SJSA1 (cell line): ENCODE data around the gene ENTPD5. TPM values are rescaled to one million over a fixed set of nuclear protein-coding genes. Genes with fewer than 3 reads are reported as not detected.
"Not testable (repeated sequence)": the region's sequence is repeated elsewhere in the genome, so short reads cannot be mapped to it uniquely, and the experiment has no call there.

Experiments used
- DNase-seq, 2 experiments: peaks; one replicate each; pipeline ENCODE4 v3.0.0-alpha.2; 2015 to 2020; ENCODE audit warnings: low spot score in 2 of 2, low read depth in 1 of 2
- H3K27ac ChIP-seq: fragments of 250-450 bp; sonication (Bioruptor Pico); 2 replicates; pipeline ENCODE4 v1.5.1; 2020; ENCODE audit warnings: mild to moderate bottlenecking, moderate library complexity
- H3K27me3 ChIP-seq: fragments of 250-450 bp; sonication (Bioruptor Pico); replicated peaks from 2 replicates; pipeline ENCODE4 v1.5.1; 2020; ENCODE audit warnings: mild to moderate bottlenecking, moderate library complexity
- H3K36me3 ChIP-seq: fragments of 250-450 bp; sonication (Bioruptor Pico); 2 replicates; pipeline ENCODE4 v1.5.1; 2020; ENCODE audit warnings: mild to moderate bottlenecking
- H3K4me1 ChIP-seq: fragments of 250-450 bp; sonication (Bioruptor Pico); replicated peaks from 2 replicates; pipeline ENCODE4 v1.6.1; 2021; ENCODE audit warnings: mild to moderate bottlenecking
- H3K4me3 ChIP-seq: fragments of 250-450 bp; sonication (Bioruptor Pico); 2 replicates; pipeline ENCODE4 v1.5.1; 2020; ENCODE audit warnings: mild to moderate bottlenecking
- H3K9me3 ChIP-seq: fragments of 250-450 bp; sonication (Bioruptor Pico); replicated peaks from 2 replicates; pipeline ENCODE4 v1.5.1; 2020; ENCODE audit warnings: mild to moderate bottlenecking
- total RNA-seq: library from RNA; depleted of rRNA; stranded (reverse); fragments of >200 nt; shearing (Covaris generic); gene quantifications from 2 replicates; pipeline ENCODE4 v1.2.3, GENCODE V29; 2014

The ENTPD5 gene
- total RNA-seq, 1 experiment from 2014 or later, result 9.4 TPM

- Histone ChIP-seq H3K27me3 (no peaks in the 10 kb centered on the region), H3K4me1 (peaks cover 10% of the 10 kb centered on the region), H3K9me3 (no peaks in the 10 kb centered on the region), H3K27ac (no peak overlapping the region), H3K36me3 (peaks cover 4% of the 10 kb centered on the region; the same call in 1 of the 2 replicates), H3K4me3 (no peak overlapping the region)
- DNase-seq, result no peak
Observed at GRCh38 chr14:74022346-74022745, 3.3 kb upstream of the ENTPD5 start.

GRCh38 chr14:74019408-74020137, 485 bp upstream of the ENTPD5 start:
- H3K4me1 ChIP-seq, result peaks cover 10% of the 10 kb centered on the region
- H3K4me3 ChIP-seq, result peak overlapping the region; percentile 82

GRCh38 chr14:74018174-74018585, 908 bp downstream of the ENTPD5 start:
- Histone ChIP-seq H3K36me3 (peaks cover 4% of the 10 kb centered on the region; the same call in 1 of the 2 replicates), H3K27me3 (no peaks in the 10 kb centered on the region), H3K9me3 (no peaks in the 10 kb centered on the region), H3K4me1 (peaks cover 10% of the 10 kb centered on the region), H3K27ac (peak overlapping the region; percentile 87), H3K4me3 (peak overlapping the region; percentile 82)
- no peak for DNase-seq

More at GRCh38 chr14:74019408-74020137, 485 bp upstream of the ENTPD5 start:
- H3K36me3 ChIP-seq, result peaks cover 4% of the 10 kb centered on the region; the same call in 1 of the 2 replicates
- peak overlapping the region; percentile 47 for H3K27ac ChIP-seq
- no peaks in the 10 kb centered on the region for H3K9me3 ChIP-seq
- H3K27me3 ChIP-seq, result no peaks in the 10 kb centered on the region
- no peak for DNase-seq

DNA sequence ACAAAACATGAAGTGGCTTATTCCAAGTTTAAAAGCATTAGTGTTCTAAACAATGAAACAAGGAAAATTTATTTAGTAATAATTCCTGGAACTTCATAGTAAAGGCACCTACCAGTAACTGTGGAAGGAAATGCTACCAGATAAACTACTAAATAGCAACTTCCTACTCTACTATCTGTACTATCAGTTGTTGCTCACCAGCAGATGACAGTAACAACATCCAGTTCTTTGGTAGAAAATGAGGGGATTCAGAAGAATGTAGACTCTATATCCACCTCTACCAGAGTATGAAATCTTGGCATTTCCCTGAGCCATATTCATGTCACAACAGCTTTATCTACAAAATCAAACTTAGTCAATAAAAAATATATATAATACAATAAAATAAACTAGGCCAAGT, 3.1 kb downstream of the ENTPD5 start:
- DNase-seq, result no peak
- no peaks in the 10 kb centered on the region for H3K9me3 ChIP-seq
- no peak overlapping the region for H3K4me3 ChIP-seq
- H3K27ac ChIP-seq, result no peak overlapping the region
- peaks cover 4% of the 10 kb centered on the region; the same call in 1 of the 2 replicates for H3K36me3 ChIP-seq
- no peaks in the 10 kb centered on the region for H3K27me3 ChIP-seq
- peaks cover 10% of the 10 kb centered on the region for H3K4me1 ChIP-seq

- H3K36me3 ChIP-seq, result peaks cover 4% of the 10 kb centered on the region; the same call in 1 of the 2 replicates
- H3K27me3 ChIP-seq, result no peaks in the 10 kb centered on the region
- no peak overlapping the region for H3K27ac ChIP-seq
- H3K4me3 ChIP-seq, result no peak overlapping the region
- peaks cover 10% of the 10 kb centered on the region for H3K4me1 ChIP-seq
- no peaks in the 10 kb centered on the region for H3K9me3 ChIP-seq
- DNase-seq, result no peak
Observed at GRCh38 chr14:74015176-74015575, 3.9 kb downstream of the ENTPD5 start.

DNA sequence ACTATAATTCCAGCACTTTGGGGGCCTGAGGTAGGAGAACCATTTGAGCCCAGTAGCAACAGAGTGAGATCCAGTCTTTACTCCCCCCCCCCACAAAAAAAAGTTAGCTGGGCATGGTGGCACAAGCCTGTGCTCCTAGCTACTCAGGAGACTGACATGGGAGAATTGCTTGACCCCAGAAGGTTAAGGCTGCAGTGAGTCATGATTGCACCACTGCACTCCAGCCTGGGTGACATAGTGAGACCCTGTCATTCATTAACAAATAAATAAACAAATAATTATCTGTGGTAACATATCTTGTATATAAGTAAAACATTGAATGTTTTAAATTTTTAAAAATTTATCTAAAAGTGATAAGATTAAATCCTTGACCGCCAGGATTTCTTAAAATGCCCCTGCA, 4.8 kb downstream of the ENTPD5 start:
- Histone ChIP-seq H3K27me3 (no peaks in the 10 kb centered on the region), H3K27ac (no peak overlapping the region), H3K36me3 (peaks cover 4% of the 10 kb centered on the region; the same call in 1 of the 2 replicates), H3K4me1 (peaks cover 6% of the 10 kb centered on the region), H3K4me3 (no peak overlapping the region), H3K9me3 (no peaks in the 10 kb centered on the region)
- DNase-seq, result no peak

DNA sequence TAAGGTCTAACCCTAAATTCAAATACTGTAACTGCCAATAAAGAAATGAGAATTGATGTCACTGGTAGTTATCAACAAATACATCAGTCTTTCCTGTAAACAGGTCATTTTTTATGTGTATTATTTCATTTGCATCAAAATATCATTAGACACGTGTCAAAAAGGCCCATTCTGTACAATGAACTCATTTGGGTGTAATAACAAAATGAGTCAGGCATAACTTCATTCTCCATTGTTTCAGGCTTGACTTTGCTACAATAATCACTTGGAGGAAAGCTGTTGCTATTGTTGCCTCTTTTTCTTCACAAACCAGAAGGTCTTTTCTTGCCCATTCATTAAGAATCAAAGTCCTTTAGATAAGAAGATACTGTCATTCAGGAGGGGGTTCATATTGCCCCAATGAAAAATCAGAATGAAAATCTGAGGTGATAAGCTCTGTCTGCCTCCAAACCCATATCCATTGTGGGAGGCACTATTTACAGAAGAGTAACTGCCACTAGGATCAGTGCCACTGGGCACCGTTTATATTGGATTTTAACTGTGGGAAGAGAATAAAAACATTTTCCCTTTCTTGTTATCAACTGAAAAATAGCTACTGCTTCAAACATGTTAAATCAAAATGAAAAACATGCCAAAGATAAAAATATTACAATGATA, 10.1 kb downstream of the ENTPD5 start:
- Histone ChIP-seq H3K27me3 (no peaks in the 10 kb centered on the region), H3K9me3 (no peaks in the 10 kb centered on the region), H3K36me3 (no peaks in the 10 kb centered on the region), H3K4me3 (no peak overlapping the region), H3K4me1 (no peaks in the 10 kb centered on the region), H3K27ac (no peak overlapping the region)
- DNase-seq, result no peak

- H3K27ac ChIP-seq, H3K4me1 ChIP-seq, H3K4me3 ChIP-seq, H3K9me3 ChIP-seq, H3K36me3 ChIP-seq, DNase-seq, H3K27me3 ChIP-seq: not testable (repeated sequence)
Observed at GRCh38 chr14:74005664-74006063, 13.4 kb downstream of the ENTPD5 start.

DNA sequence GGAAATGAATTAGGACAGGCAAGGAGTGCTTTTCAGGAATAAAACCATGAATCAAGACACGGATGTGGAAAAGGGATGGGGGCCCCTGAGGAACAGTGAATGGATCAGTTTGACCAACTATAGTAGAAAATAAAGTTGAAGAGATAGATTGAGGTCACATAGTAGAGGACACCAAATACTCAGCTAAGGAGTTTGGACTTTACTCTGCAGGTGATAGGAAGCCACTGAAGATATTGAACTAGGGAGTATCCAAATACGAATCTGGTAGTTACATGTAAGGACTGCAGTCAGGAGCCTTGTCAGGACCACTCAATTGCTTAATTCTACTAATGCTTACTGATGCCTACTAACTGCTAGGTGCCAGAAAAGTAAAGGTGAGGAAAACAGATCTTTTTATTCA, 20.4 kb downstream of the ENTPD5 start:
- no peaks in the 10 kb centered on the region for H3K27me3 ChIP-seq
- no peaks in the 10 kb centered on the region for H3K4me1 ChIP-seq
- no peaks in the 10 kb centered on the region for H3K9me3 ChIP-seq
- no peak overlapping the region for H3K4me3 ChIP-seq
- H3K36me3 ChIP-seq, result no peaks in the 10 kb centered on the region
- H3K27ac ChIP-seq, result no peak overlapping the region
- DNase-seq, result no peak

- no peaks in the 10 kb centered on the region for H3K9me3 ChIP-seq
- no peak overlapping the region for H3K4me3 ChIP-seq
- no peaks in the 10 kb centered on the region for H3K4me1 ChIP-seq
- H3K27ac ChIP-seq, result no peak overlapping the region
- H3K36me3 ChIP-seq, result no peaks in the 10 kb centered on the region
- no peak for DNase-seq
- H3K27me3 ChIP-seq, result no peaks in the 10 kb centered on the region
Observed at GRCh38 chr14:73997944-73998447, 21.1 kb downstream of the ENTPD5 start.

- DNase-seq, result no peak
- Histone ChIP-seq H3K9me3 (no peaks in the 10 kb centered on the region), H3K36me3 (no peaks in the 10 kb centered on the region), H3K4me3 (no peak overlapping the region), H3K27me3 (no peaks in the 10 kb centered on the region), H3K4me1 (no peaks in the 10 kb centered on the region), H3K27ac (no peak overlapping the region)
Observed at GRCh38 chr14:73997108-73997943, 21.8 kb downstream of the ENTPD5 start.

- Histone ChIP-seq H3K9me3 (no peaks in the 10 kb centered on the region), H3K4me1 (no peaks in the 10 kb centered on the region), H3K36me3 (no peaks in the 10 kb centered on the region), H3K27me3 (no peaks in the 10 kb centered on the region), H3K27ac (no peak overlapping the region), H3K4me3 (no peak overlapping the region)
- no peak for DNase-seq
Observed at GRCh38 chr14:73996731-73997107, 22.4 kb downstream of the ENTPD5 start.

GRCh38 chr14:73995977-73996378, 23.1 kb downstream of the ENTPD5 start:
- no peak for DNase-seq

More at GRCh38 chr14:73995977-73996378, 23.1 kb downstream of the ENTPD5 start:
- H3K27ac ChIP-seq, result no peak overlapping the region
- no peaks in the 10 kb centered on the region for H3K9me3 ChIP-seq
- H3K4me1 ChIP-seq, result no peaks in the 10 kb centered on the region
- no peaks in the 10 kb centered on the region for H3K27me3 ChIP-seq
- H3K36me3 ChIP-seq, result no peaks in the 10 kb centered on the region
- no peak overlapping the region for H3K4me3 ChIP-seq
